ENCODE results near the gene CD8B. TPM values are rescaled to one million over a fixed set of nuclear protein-coding genes. Genes with fewer than 3 reads are reported as not detected.

Gene CD8B
- total and polyA plus RNA-seq, 2 of the 13 experiments (the other 11 are each of a cell fraction or from before 2014, with no cell fraction given), result 0.04 TPM; not detected in 1

DNA sequence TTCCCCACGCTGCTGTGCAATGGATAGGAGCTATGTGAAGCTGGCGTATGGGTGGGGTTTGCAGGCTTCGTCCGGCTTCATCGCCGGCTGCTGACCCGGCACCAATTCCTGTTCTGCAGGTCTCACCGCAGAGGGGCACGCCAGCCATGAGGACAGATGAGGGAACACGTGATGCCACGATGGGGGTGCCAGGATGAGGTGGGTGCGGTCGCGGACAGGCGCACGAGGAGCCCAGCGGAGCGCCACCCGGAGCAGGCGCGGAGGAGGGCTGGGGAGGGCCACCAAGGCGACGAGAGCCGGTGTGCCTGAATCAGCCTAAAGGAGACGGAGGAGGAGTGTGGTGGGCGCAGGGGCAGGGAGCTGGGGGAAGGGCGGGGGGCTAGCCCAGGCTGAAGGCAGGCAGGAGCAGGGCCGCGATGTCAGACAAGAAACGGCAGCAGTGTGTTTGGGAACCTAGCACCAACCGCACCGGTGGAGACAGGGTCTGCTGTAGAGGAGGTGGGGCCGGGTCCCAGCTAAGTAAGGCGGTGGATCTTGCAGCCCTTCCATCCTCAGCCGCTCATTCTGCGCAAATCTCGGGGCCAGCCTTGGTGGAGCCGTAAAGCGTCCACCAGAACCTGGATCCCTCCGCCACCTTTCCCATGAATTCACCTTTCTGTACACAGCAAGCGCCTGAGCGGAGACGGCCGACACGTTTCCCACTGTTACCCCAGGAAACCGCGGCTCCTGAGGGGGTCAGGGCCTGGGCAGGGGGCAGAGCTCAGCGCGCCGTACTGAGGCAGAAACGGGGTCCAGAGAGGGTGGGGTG is 54.0 kb downstream of the CD8B start (continued):
- TF ChIP-seq, protein P1, sequence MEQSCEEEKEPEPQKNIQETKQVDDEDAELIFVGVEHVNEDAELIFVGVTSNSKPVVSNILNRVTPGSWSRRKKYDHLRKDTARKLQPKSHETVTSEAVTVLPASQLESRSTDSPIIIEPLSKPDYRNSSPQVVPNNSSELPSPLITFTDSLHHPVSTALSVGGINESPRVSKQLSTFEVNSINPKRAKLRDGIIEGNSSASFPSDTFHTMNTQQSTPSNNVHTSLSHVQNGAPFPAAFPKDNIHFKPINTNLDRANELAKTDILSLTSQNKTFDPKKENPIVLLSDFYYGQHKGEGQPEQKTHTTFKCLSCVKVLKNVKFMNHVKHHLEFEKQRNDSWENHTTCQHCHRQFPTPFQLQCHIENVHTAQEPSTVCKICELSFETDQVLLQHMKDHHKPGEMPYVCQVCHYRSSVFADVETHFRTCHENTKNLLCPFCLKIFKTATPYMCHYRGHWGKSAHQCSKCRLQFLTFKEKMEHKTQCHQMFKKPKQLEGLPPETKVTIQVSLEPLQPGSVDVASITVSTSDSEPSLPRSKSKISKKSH (CRISPR knock-in tag; IDR thresholded peaks at IDR 0.05; ENCODE audit: borderline replicate concordance), result no peak
- TF ChIP-seq ZKSCAN8 (CRISPR knock-in tag; IDR thresholded peaks at IDR 0.05; ENCODE audit: borderline replicate concordance) (no peak), ZNF333 (CRISPR knock-in tag; IDR thresholded peaks at IDR 0.05; ENCODE audit: borderline replicate concordance) (peak; percentile 54; the same call in 1 of the 2 replicates), SMC3 (IDR thresholded peaks at IDR 0.05; ENCODE audit: low read length) (no peak), KDM1A (CRISPR knock-in tag; IDR thresholded peaks at IDR 0.05) (no peak), ZNF883 (CRISPR knock-in tag; IDR thresholded peaks at IDR 0.05; ENCODE audit: not compliant biosample characterization) (no peak), ZNF879 (CRISPR knock-in tag; IDR thresholded peaks at IDR 0.05) (no peak), LCORL (IDR thresholded peaks at IDR 0.05) (no peak), LCORL (CRISPR knock-in tag; IDR thresholded peaks at IDR 0.05) (peak; percentile 12; the same call in 1 of the 2 replicates), ZNF136 (CRISPR knock-in tag; IDR thresholded peaks at IDR 0.05; ENCODE audit: low read depth) (no peak), KLF11 (CRISPR knock-in tag; IDR thresholded peaks at IDR 0.05) (no peak), ZNF605 (CRISPR knock-in tag; IDR thresholded peaks at IDR 0.05) (no peak; the same call in 1 of the 2 replicates), SOX5 (CRISPR knock-in tag; IDR thresholded peaks at IDR 0.05; ENCODE audit: borderline replicate concordance) (0 out of 2 replicates have a peak, but pooled peaks have one; percentile 27), IRX3 (CRISPR knock-in tag; IDR thresholded peaks at IDR 0.05; ENCODE audit: borderline replicate concordance, low read depth) (peak; percentile 54; the same call in 1 of the 2 replicates), ZBTB38 (CRISPR knock-in tag; IDR thresholded peaks at IDR 0.05) (0 out of 2 replicates have a peak, but pooled peaks have one; percentile 28)
- TF ChIP-seq, protein P2, sequence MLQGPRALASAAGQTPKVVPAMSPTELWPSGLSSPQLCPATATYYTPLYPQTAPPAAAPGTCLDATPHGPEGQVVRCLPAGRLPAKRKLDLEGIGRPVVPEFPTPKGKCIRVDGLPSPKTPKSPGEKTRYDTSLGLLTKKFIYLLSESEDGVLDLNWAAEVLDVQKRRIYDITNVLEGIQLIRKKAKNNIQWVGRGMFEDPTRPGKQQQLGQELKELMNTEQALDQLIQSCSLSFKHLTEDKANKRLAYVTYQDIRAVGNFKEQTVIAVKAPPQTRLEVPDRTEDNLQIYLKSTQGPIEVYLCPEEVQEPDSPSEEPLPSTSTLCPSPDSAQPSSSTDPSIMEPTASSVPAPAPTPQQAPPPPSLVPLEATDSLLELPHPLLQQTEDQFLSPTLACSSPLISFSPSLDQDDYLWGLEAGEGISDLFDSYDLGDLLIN (CRISPR knock-in tag; IDR thresholded peaks at IDR 0.05; ENCODE audit: borderline replicate concordance), result no peak
- TF ChIP-seq, protein P3, sequence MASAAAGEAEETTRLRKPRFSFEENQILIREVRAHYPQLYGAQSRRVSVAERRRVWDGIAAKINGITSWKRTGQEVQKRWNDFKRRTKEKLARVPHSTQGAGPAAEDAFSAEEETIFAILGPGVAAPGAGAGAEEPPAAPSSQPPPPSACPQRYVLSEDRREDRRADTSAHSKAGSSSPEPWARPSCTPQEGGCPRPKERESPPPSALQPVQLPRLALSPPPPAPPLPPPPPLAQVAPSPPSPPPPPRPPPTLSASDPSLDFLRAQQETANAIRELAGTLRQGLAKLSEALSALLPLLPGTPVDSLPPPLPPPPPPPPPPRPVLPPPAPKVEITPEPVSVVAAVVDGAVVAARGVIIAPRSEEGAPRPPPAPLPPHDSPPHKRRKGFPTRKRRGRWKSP (CRISPR knock-in tag; IDR thresholded peaks at IDR 0.05), result no peak; the same call in 1 of the 2 replicates
- TF ChIP-seq, protein P4, sequence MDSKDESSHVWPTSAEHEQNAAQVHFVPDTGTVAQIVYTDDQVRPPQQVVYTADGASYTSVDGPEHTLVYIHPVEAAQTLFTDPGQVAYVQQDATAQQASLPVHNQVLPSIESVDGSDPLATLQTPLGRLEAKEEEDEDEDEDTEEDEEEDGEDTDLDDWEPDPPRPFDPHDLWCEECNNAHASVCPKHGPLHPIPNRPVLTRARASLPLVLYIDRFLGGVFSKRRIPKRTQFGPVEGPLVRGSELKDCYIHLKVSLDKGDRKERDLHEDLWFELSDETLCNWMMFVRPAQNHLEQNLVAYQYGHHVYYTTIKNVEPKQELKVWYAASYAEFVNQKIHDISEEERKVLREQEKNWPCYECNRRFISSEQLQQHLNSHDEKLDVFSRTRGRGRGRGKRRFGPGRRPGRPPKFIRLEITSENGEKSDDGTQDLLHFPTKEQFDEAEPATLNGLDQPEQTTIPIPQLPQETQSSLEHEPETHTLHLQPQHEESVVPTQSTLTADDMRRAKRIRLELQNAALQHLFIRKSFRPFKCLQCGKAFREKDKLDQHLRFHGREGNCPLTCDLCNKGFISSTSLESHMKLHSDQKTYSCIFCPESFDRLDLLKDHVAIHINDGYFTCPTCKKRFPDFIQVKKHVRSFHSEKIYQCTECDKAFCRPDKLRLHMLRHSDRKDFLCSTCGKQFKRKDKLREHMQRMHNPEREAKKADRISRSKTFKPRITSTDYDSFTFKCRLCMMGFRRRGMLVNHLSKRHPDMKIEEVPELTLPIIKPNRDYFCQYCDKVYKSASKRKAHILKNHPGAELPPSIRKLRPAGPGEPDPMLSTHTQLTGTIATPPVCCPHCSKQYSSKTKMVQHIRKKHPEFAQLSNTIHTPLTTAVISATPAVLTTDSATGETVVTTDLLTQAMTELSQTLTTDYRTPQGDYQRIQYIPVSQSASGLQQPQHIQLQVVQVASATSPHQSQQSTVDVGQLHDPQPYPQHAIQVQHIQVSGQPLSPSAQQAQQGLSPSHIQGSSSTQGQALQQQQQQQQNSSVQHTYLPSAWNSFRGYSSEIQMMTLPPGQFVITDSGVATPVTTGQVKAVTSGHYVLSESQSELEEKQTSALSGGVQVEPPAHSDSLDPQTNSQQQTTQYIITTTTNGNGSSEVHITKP (CRISPR knock-in tag; IDR thresholded peaks at IDR 0.05; ENCODE audit: low read depth), result no peak
- TF ChIP-seq, protein P5, sequence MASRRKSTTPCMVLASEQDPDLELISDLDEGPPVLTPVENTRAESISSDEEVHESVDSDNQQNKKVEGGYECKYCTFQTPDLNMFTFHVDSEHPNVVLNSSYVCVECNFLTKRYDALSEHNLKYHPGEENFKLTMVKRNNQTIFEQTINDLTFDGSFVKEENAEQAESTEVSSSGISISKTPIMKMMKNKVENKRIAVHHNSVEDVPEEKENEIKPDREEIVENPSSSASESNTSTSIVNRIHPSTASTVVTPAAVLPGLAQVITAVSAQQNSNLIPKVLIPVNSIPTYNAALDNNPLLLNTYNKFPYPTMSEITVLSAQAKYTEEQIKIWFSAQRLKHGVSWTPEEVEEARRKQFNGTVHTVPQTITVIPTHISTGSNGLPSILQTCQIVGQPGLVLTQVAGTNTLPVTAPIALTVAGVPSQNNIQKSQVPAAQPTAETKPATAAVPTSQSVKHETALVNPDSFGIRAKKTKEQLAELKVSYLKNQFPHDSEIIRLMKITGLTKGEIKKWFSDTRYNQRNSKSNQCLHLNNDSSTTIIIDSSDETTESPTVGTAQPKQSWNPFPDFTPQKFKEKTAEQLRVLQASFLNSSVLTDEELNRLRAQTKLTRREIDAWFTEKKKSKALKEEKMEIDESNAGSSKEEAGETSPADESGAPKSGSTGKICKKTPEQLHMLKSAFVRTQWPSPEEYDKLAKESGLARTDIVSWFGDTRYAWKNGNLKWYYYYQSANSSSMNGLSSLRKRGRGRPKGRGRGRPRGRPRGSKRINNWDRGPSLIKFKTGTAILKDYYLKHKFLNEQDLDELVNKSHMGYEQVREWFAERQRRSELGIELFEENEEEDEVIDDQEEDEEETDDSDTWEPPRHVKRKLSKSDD (CRISPR knock-in tag; IDR thresholded peaks at IDR 0.05; ENCODE audit: low read depth), result no peak
